H9 (cell line): ENCODE measurements around the gene UBAC2. TPM values are rescaled to one million over a fixed set of nuclear protein-coding genes. Genes with fewer than 3 reads are reported as not detected.

Source experiments
- DNase-seq: peaks from one replicate; pipeline ENCODE4 v3.0.0-alpha.2; 2017
- H2AFZ ChIP-seq: one replicate; pipeline ENCODE4 v1.6.1; 2013; ENCODE audit warnings: mild to moderate bottlenecking, low read length, control low read depth, moderate library complexity
- H2AK5ac ChIP-seq: 2 replicates; pipeline ENCODE4 v1.6.1; 2013; ENCODE audit warnings: low read length, control low read depth, mixed read lengths; ENCODE audit not compliant: insufficient read length
- H2BK120ac ChIP-seq: one replicate; pipeline ENCODE4 v1.6.1; 2013; ENCODE audit warnings: low read depth, mild to moderate bottlenecking, low read length, control low read depth, inconsistent platforms; ENCODE audit not compliant: poor library complexity, severe bottlenecking
- H2BK12ac ChIP-seq: 2 replicates; pipeline ENCODE4 v1.6.1; 2013; ENCODE audit warnings: low read length, control low read depth, mixed read lengths, low read depth; ENCODE audit not compliant: insufficient read length
- H2BK15ac ChIP-seq: 2 replicates; pipeline ENCODE4 v1.6.1; 2013; ENCODE audit warnings: low read depth, low read length, control low read depth
- H2BK20ac ChIP-seq: one replicate; pipeline ENCODE4 v1.6.1; 2013; ENCODE audit warnings: low read depth, mild to moderate bottlenecking, low read length, control low read depth, inconsistent platforms; ENCODE audit not compliant: poor library complexity, severe bottlenecking
- H2BK5ac ChIP-seq: 2 replicates; pipeline ENCODE4 v1.6.1; 2013; ENCODE audit warnings: low read length, control low read depth, mixed read lengths; ENCODE audit not compliant: insufficient read length
- H3K14ac ChIP-seq: 2 replicates; pipeline ENCODE4 v1.6.1; 2013; ENCODE audit warnings: low read length, control low read depth; ENCODE audit not compliant: insufficient read depth
- H3K18ac ChIP-seq: 2 replicates; pipeline ENCODE4 v1.6.1; 2013; ENCODE audit warnings: low read depth, mild to moderate bottlenecking, mixed read lengths, low read length, control low read depth; ENCODE audit not compliant: insufficient read length
- H3K23ac ChIP-seq: 2 replicates; pipeline ENCODE4 v1.6.1; 2013; ENCODE audit warnings: low read length, control low read depth, mixed read lengths, low read depth; ENCODE audit not compliant: insufficient read length
- H3K23me2 ChIP-seq: 2 replicates; pipeline ENCODE4 v1.6.1; 2013; ENCODE audit warnings: low read depth, mild to moderate bottlenecking, mixed read lengths, low read length, control low read depth; ENCODE audit not compliant: insufficient read length, poor library complexity, severe bottlenecking
- H3K27ac ChIP-seq: 2 replicates; pipeline ENCODE4 v1.5.1; 2013; ENCODE audit warnings: low read length, control low read depth, mixed read lengths, low read depth; ENCODE audit not compliant: insufficient read length
- H3K27me3 ChIP-seq: 2 replicates; pipeline ENCODE4 v1.6.1; 2013; ENCODE audit warnings: low read length, control low read depth, inconsistent platforms; ENCODE audit not compliant: insufficient read depth
- H3K4ac ChIP-seq: 2 replicates; pipeline ENCODE4 v1.6.1; 2013; ENCODE audit warnings: low read depth, mild to moderate bottlenecking, control low read depth, inconsistent platforms, low read length, moderate library complexity
- H3K4me1 ChIP-seq: 2 replicates; pipeline ENCODE4 v1.6.1; 2013; ENCODE audit warnings: low read length, control low read depth, inconsistent platforms; ENCODE audit not compliant: insufficient read depth
- H3K4me2 ChIP-seq: 2 replicates; pipeline ENCODE4 v1.6.1; 2013; ENCODE audit warnings: low read length, control low read depth, mixed read lengths; ENCODE audit not compliant: insufficient read length, insufficient read depth
- H3K56ac ChIP-seq: 2 replicates; pipeline ENCODE4 v1.6.1; 2013; ENCODE audit warnings: low read depth, mild to moderate bottlenecking, mixed read lengths, low read length, control low read depth; ENCODE audit not compliant: insufficient read length
- H3K79me1 ChIP-seq: 2 replicates; pipeline ENCODE4 v1.6.1; 2013; ENCODE audit warnings: low read depth, mild to moderate bottlenecking, moderate library complexity, low read length, control low read depth, inconsistent platforms; ENCODE audit not compliant: insufficient read depth, poor library complexity, severe bottlenecking
- H3K79me2 ChIP-seq: 2 replicates; pipeline ENCODE4 v1.6.1; 2013; ENCODE audit warnings: low read length, control low read depth, inconsistent platforms; ENCODE audit not compliant: insufficient read depth
- H3K9ac ChIP-seq: 2 replicates; pipeline ENCODE4 v1.6.1; 2013; ENCODE audit warnings: low read length, control low read depth, mixed read lengths; ENCODE audit not compliant: insufficient read length; ENCODE audit errors: extremely low read depth
- H3K9me3 ChIP-seq: one replicate; pipeline ENCODE4 v1.6.1; 2013; ENCODE audit warnings: low read depth, low read length, inconsistent platforms; ENCODE audit not compliant: control insufficient read depth
- H3T11ph ChIP-seq: one replicate; pipeline ENCODE4 v1.6.1; 2013; ENCODE audit warnings: mild to moderate bottlenecking, low read length, control low read depth, inconsistent platforms
- H4K20me1 ChIP-seq: one replicate; pipeline ENCODE4 v1.6.1; 2013; ENCODE audit not compliant: control insufficient read depth, insufficient read length, insufficient read depth
- H4K5ac ChIP-seq: 2 replicates; pipeline ENCODE4 v1.6.1; 2013; ENCODE audit warnings: low read depth, mild to moderate bottlenecking, mixed read lengths, low read length, control low read depth; ENCODE audit not compliant: insufficient read length
- H4K8ac ChIP-seq: replicated peaks from 2 replicates; pipeline ENCODE4 v1.6.1; 2013; ENCODE audit warnings: low read length, control low read depth, mixed read lengths, low read depth; ENCODE audit not compliant: insufficient read length
- H4K91ac ChIP-seq: 2 replicates; pipeline ENCODE4 v1.6.1; 2013; ENCODE audit warnings: low read depth, mild to moderate bottlenecking, moderate library complexity, mixed read lengths, low read length, control low read depth; ENCODE audit not compliant: insufficient read length
- H3K27ac Mint-ChIP-seq, 3 experiments: 2 replicates in 2 of 3; 3 replicates in 1 of 3; pipeline ENCODE4 v1.8.0; 2020 to 2021; ENCODE audit warnings: mixed read lengths in 3 of 3, mild to moderate bottlenecking in 1 of 3, moderate library complexity in 1 of 3
- H3K27me3 Mint-ChIP-seq: 2 replicates; pipeline ENCODE4 v1.8.0; 2021; ENCODE audit warnings: low read depth, mild to moderate bottlenecking, moderate library complexity, mixed read lengths
- H3K36me3 Mint-ChIP-seq, 3 experiments: 2 replicates in 2 of 3; 3 replicates in 1 of 3; pipeline ENCODE4 v1.8.0; 2020 to 2021; ENCODE audit warnings: low read depth in 3 of 3, mixed read lengths in 3 of 3; ENCODE audit not compliant: insufficient read depth in 1 of 3
- H3K4me1 Mint-ChIP-seq, 2 experiments: 2 replicates each; pipeline ENCODE4 v1.8.0; 2020; ENCODE audit warnings: mixed read lengths in 2 of 2
- H3K4me3 Mint-ChIP-seq, 2 experiments: 2 replicates in 1 of 2; 3 replicates in 1 of 2; pipeline ENCODE4 v1.8.0; 2020 to 2021; ENCODE audit warnings: mild to moderate bottlenecking in 2 of 2, mixed read lengths in 2 of 2, moderate library complexity in 1 of 2
- H3K9me3 Mint-ChIP-seq, 2 experiments: 2 replicates in 1 of 2; 3 replicates in 1 of 2; pipeline ENCODE4 v1.8.0; 2020; ENCODE audit warnings: mild to moderate bottlenecking in 2 of 2, mixed read lengths in 2 of 2, moderate library complexity in 1 of 2
- WGBS: extraction: QIAGEN DNeasy Blood & Tissue Kit; methylation state at CpG from one replicate; pipeline ENCODE4 v1.1.7; 2013; ENCODE audit warnings: missing lambda C conversion rate, low lambda C conversion rate, mixed read lengths; ENCODE audit not compliant: insufficient read length; ENCODE audit errors: extremely low coverage; 5-methylcytosine and 5-hydroxymethylcytosine counted together
- total RNA-seq: library from RNA; stranded (reverse); gene quantifications from 2 replicates; pipeline ENCODE4 v1.2.1, GENCODE V29; 2021
- TF ChIP-seq, protein P1 (sequence below): fragments of 200-600 bp; sonication (generic); conservative IDR thresholded peaks from 3 replicates; pipeline ENCODE4 v1.8.0; 2021; ENCODE audit warnings: antibody characterized with exemption, mild to moderate bottlenecking

UBAC2 gene
- total RNA-seq, 1 experiment from 2014 or later = 52.3 TPM

GRCh38 chr13:99311137-99311536 lies 110.5 kb downstream of the UBAC2 start:
- no peak overlapping the region for H3K4me2 ChIP-seq

More at GRCh38 chr13:99311137-99311536, 110.5 kb downstream of the UBAC2 start:
- peaks cover 3% of the 10 kb centered on the region; the same call in 1 of the 2 replicates for H3K27me3 ChIP-seq
- H3K27ac ChIP-seq = no peak overlapping the region
- no peaks in the 10 kb centered on the region for H4K20me1 ChIP-seq
- H4K5ac ChIP-seq = no peak overlapping the region
- H3K36me3 Mint-ChIP-seq = peaks cover 6 to 8% (median 8%) of the 10 kb centered on the region in 3 experiments; a peak in 4 of 7 replicates
- H3K27me3 Mint-ChIP-seq = no peaks in the 10 kb centered on the region
- no peak overlapping the region for H2BK120ac ChIP-seq
- no peak overlapping the region for H3K9ac ChIP-seq
- no peak overlapping the region for H4K8ac ChIP-seq
- no peaks in the 10 kb centered on the region for H3K23me2 ChIP-seq
- H3K4ac ChIP-seq = no peak overlapping the region
- no peak overlapping the region for H4K91ac ChIP-seq
- no peak overlapping the region for H2BK12ac ChIP-seq
- H3K4me1 ChIP-seq = no peaks in the 10 kb centered on the region; the same call in 1 of the 2 replicates
- no peaks in the 10 kb centered on the region for H3K79me1 ChIP-seq
- H2BK15ac ChIP-seq = no peak overlapping the region
- WGBS = no CpG with 5 or more reads among the region's 4 CpGs
- no peak overlapping the region for H3K56ac ChIP-seq
- H3K9me3 ChIP-seq = no peaks in the 10 kb centered on the region
- H3K27ac Mint-ChIP-seq = peak overlapping the region in 2 of 3 experiments; percentile 25 to 78; a peak in 2 of 7 replicates
- TF ChIP-seq, protein P1, sequence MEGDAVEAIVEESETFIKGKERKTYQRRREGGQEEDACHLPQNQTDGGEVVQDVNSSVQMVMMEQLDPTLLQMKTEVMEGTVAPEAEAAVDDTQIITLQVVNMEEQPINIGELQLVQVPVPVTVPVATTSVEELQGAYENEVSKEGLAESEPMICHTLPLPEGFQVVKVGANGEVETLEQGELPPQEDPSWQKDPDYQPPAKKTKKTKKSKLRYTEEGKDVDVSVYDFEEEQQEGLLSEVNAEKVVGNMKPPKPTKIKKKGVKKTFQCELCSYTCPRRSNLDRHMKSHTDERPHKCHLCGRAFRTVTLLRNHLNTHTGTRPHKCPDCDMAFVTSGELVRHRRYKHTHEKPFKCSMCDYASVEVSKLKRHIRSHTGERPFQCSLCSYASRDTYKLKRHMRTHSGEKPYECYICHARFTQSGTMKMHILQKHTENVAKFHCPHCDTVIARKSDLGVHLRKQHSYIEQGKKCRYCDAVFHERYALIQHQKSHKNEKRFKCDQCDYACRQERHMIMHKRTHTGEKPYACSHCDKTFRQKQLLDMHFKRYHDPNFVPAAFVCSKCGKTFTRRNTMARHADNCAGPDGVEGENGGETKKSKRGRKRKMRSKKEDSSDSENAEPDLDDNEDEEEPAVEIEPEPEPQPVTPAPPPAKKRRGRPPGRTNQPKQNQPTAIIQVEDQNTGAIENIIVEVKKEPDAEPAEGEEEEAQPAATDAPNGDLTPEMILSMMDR = no peak
- H3K9me3 Mint-ChIP-seq = no peaks in the 10 kb centered on the region
- H3K4me3 Mint-ChIP-seq = no peak overlapping the region
- no peak overlapping the region for H2BK20ac ChIP-seq
- no peak overlapping the region for H3T11ph ChIP-seq
- H3K79me2 ChIP-seq = peaks cover 5% of the 10 kb centered on the region; the same call in 1 of the 2 replicates
- no peak overlapping the region for H2AK5ac ChIP-seq
- peaks cover 35 to 37% of the 10 kb centered on the region in 2 experiments for H3K4me1 Mint-ChIP-seq
- DNase-seq = peak; percentile 35
- H3K18ac ChIP-seq = no peak overlapping the region
- H3K23ac ChIP-seq = no peak overlapping the region
- no peak overlapping the region for H3K14ac ChIP-seq
- H2AFZ ChIP-seq = no peak overlapping the region
- H2BK5ac ChIP-seq = no peak overlapping the region
